ENCODE measurements around the gene TMEM61. TPM values are rescaled to one million over a fixed set of nuclear protein-coding genes. Genes with fewer than 3 reads are reported as not detected.

The TMEM61 gene
- total RNA-seq, 2 experiments from 2014 or later, result not detected

DNA sequence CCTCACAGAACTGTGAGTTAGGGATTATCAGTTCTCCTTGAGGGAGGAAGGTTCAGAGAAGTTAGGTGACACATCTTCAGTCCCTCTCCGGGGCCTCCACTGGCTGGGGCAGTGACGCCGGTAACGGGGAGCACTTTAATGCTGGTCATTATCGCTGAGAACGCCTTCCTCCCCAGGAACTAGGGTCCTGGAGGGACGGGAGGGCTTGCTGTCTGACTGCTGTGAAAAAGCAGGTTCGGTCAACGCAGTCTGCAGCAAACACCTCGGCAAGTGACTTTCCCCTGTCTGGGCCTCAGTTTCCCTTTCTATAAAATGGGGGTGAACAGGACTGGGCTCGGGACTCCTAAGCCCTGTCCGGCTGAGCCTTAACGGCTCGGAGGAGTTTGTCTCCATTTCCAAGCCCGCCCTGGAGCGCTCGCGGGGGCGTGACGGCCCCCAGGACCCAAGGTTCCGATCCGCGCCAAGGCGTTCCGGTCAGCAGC, 341 bp upstream of the TMEM61 start:
- intact Hi-C loops (cut with micrococcal nuclease), result no loop called here
- H3K27ac Mint-ChIP-seq, result no peak overlapping the region
- H3K4me3 Mint-ChIP-seq, result no peak overlapping the region
- H3K27me3 Mint-ChIP-seq, result peaks cover 27% of the 10 kb centered on the region
- H3K4me1 Mint-ChIP-seq (ENCODE audit: low read depth), result peaks cover 2% of the 10 kb centered on the region
- H3K36me3 Mint-ChIP-seq (ENCODE audit: low read depth), result no peaks in the 10 kb centered on the region
- ChIA-PET CTCF (no interaction called here), POLR2A (no interaction called here)
- DNase-seq, result no peak
- no peaks in the 10 kb centered on the region for H3K9me3 Mint-ChIP-seq
- ATAC-seq, result no peak
- no peak for TF ChIP-seq CTCF (IDR thresholded peaks at IDR 0.05)

- H3K27me3 Mint-ChIP-seq, result peaks cover 25% of the 10 kb centered on the region
- no peak overlapping the region for H3K4me3 Mint-ChIP-seq
- POLR2A ChIA-PET, result no interaction called here
- intact Hi-C loops (cut with micrococcal nuclease), result no loop called here
- no peak for ATAC-seq
- peaks cover 2% of the 10 kb centered on the region for H3K4me1 Mint-ChIP-seq (ENCODE audit: low read depth)
- CTCF ChIA-PET, result no interaction called here
- TF ChIP-seq CTCF (IDR thresholded peaks at IDR 0.05), result no peak
- H3K9me3 Mint-ChIP-seq, result no peaks in the 10 kb centered on the region
- no peak for DNase-seq
- no peaks in the 10 kb centered on the region for H3K36me3 Mint-ChIP-seq (ENCODE audit: low read depth)
- H3K27ac Mint-ChIP-seq, result no peak overlapping the region
Observed at GRCh38 chr1:54981466-54981865, 1.0 kb downstream of the TMEM61 start.

DNA sequence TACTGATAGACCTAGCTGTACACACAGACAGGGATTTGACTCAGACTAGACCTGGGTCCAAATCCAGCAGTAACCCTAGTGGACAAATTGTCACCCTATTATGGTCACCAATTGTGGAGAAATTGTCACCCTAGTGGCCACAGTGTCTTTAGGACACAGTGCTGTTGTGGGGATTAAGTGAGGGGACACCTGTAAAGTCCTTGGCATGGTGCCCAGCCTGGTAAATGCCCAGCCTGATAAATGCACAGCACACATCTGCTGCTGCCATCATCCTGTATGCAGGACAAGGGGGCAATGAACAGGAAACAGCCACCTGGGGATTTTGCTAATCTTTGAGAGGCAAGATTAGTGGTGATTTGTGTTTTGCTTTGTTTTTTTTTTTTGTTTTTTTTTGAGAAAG, 2.3 kb downstream of the TMEM61 start:
- DNase-seq (no peak), ATAC-seq (no peak)
- ChIA-PET POLR2A (no interaction called here), CTCF (no interaction called here)
- Mint-ChIP-seq H3K27ac (no peak overlapping the region), H3K9me3 (no peaks in the 10 kb centered on the region), H3K36me3 (ENCODE audit: low read depth) (no peaks in the 10 kb centered on the region), H3K27me3 (peaks cover 25% of the 10 kb centered on the region), H3K4me3 (no peak overlapping the region), H3K4me1 (ENCODE audit: low read depth) (peaks cover 2% of the 10 kb centered on the region)
- intact Hi-C loops (cut with micrococcal nuclease), result no loop called here
- TF ChIP-seq CTCF (IDR thresholded peaks at IDR 0.05), result no peak

DNA sequence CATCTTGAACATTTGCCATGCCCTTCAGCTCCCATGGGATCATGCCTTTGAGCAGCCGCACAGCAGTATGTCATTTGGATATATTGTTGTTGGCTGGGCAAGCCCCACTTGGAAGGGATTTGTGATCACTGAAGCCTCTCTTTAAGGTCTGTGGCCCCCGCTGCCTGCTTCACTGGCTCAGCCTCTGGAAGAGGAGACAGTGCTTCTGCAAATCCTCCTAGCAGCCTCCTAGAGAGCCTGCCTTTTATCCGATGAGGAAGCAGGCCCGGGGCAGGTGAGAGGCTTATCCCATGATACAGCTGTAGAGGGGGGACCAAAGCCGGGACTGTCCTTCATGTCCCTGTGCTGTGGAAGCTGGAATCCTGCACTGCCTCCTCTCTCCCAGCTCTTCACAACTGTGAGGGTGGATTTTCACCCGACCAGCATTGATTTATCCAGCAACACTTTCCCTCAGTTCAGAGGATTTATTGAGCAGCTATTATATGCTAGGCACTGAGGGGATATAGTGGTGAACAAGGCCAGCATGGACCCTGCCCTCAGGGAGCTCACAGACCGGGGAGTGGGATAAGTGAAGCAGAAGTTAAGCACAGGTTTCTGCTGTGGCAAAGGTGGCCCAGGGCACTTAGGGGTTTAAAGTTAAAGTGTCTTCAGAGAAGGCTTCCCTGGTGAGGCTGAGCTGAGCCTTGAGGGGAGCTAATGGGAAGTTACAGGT, 3.9 kb downstream of the TMEM61 start:
- Mint-ChIP-seq H3K36me3 (ENCODE audit: low read depth) (no peaks in the 10 kb centered on the region), H3K9me3 (no peaks in the 10 kb centered on the region), H3K27ac (no peak overlapping the region), H3K4me3 (no peak overlapping the region), H3K4me1 (ENCODE audit: low read depth) (peaks cover 2% of the 10 kb centered on the region), H3K27me3 (peaks cover 21% of the 10 kb centered on the region)
- ChIA-PET CTCF (interaction anchor here (1.0 to 2.9 kb wide), 4 partner anchors 8 to 39 kb away, joined by 4 to 10 read pairs (median 6); no protein-coding TSS in a partner anchor), POLR2A (interaction anchor here (0.8 kb wide), 1 partner anchor 11 kb away, joined by 3 read pairs; no protein-coding TSS in a partner anchor)
- intact Hi-C loops (cut with micrococcal nuclease), result no loop called here
- ATAC-seq (no peak), DNase-seq (no peak)
- TF ChIP-seq CTCF (IDR thresholded peaks at IDR 0.05), result no peak

- Mint-ChIP-seq H3K4me3 (no peak overlapping the region), H3K36me3 (ENCODE audit: low read depth) (no peaks in the 10 kb centered on the region), H3K27me3 (peaks cover 16% of the 10 kb centered on the region), H3K9me3 (no peaks in the 10 kb centered on the region), H3K27ac (no peak overlapping the region), H3K4me1 (ENCODE audit: low read depth) (peaks cover 2% of the 10 kb centered on the region)
- ATAC-seq (no peak), DNase-seq (no peak)
- POLR2A ChIA-PET, result no interaction called here
- TF ChIP-seq CTCF (IDR thresholded peaks at IDR 0.05), result no peak
- intact Hi-C loops (cut with micrococcal nuclease), result no loop called here
- CTCF ChIA-PET, result interaction anchor here (1.1 to 3.1 kb wide), 4 partner anchors 11 to 41 kb away, joined by 4 to 13 read pairs (median 8); no protein-coding TSS in a partner anchor
Observed at GRCh38 chr1:54985556-54985955, 5.1 kb downstream of the TMEM61 start.

All from activated CD8-positive, alpha-beta T cell treated with anti-CD3 and anti-CD28 coated beads for 36 hours (primary cell).